OCI-LY7 (cell line): ENCODE measurements around the gene WDR5. TPM values are rescaled to one million over a fixed set of nuclear protein-coding genes. Genes with fewer than 3 reads are reported as not detected.

Experiments used
- BruUV-seq: library from RNA; stranded (reverse); fragments of 400-500 nt; replicated peaks from 2 replicates; lab custom pipeline; 2021; lab: Mats Ljungman, UMichigan
- CTCF ChIA-PET: fragments of 300-600 bp; sonication (Branson Sonifier 250); formaldehyde crosslinking; loops from one replicate; lab custom pipeline; 2022; ENCODE audit warnings: antibody characterized with exemption; ENCODE audit not compliant: unreplicated experiment; lab: Charles Lee
- POLR2A ChIA-PET: fragments of 300-600 bp; sonication (Branson Sonifier 250); formaldehyde crosslinking; loops from one replicate; lab custom pipeline; 2022; ENCODE audit warnings: antibody characterized with exemption; lab: Charles Lee
- DNase-seq: peaks from one replicate; pipeline ENCODE4 v3.0.0-alpha.2; 2015; ENCODE audit warnings: low spot score
- H2AFZ ChIP-seq: fragments of 200-600 bp; sonication (generic), shearing (Covaris generic); 2 replicates; pipeline ENCODE4 v1.6.1; 2014; ENCODE audit warnings: mild to moderate bottlenecking, antibody characterized with exemption, low read length, moderate library complexity
- H3K27ac ChIP-seq: fragments of 200-600 bp; sonication (generic); 2 replicates; pipeline ENCODE4 v1.5.1; 2014; ENCODE audit warnings: mixed run types, low read depth, mild to moderate bottlenecking, moderate library complexity, low read length, inconsistent platforms; ENCODE audit not compliant: poor library complexity, severe bottlenecking
- H3K36me3 ChIP-seq: fragments of 200-600 bp; sonication (generic); 2 replicates; pipeline ENCODE4 v1.6.1; 2014; ENCODE audit warnings: mild to moderate bottlenecking, antibody characterized with exemption, low read length, moderate library complexity, mixed read lengths; ENCODE audit not compliant: insufficient read depth
- H3K4me1 ChIP-seq: fragments of 200-600 bp; sonication (generic); 2 replicates; pipeline ENCODE4 v1.5.1; 2014; ENCODE audit warnings: mild to moderate bottlenecking, low read length; ENCODE audit not compliant: insufficient read depth, poor library complexity, severe bottlenecking
- H3K4me2 ChIP-seq: fragments of 200-600 bp; sonication (generic); 2 replicates; pipeline ENCODE4 v1.6.1; 2014; ENCODE audit warnings: mild to moderate bottlenecking, low read length
- H3K4me3 ChIP-seq: fragments of 200-600 bp; sonication (generic); 2 replicates; pipeline ENCODE4 v1.5.1; 2014; ENCODE audit warnings: mild to moderate bottlenecking, low read depth, low read length; ENCODE audit not compliant: poor library complexity, severe bottlenecking
- H3K79me2 ChIP-seq: fragments of 200-600 bp; sonication (generic); 2 replicates; pipeline ENCODE4 v1.6.1; 2016; ENCODE audit warnings: low read depth, mild to moderate bottlenecking, low read length, moderate library complexity, mixed read lengths; ENCODE audit not compliant: insufficient read depth
- H3K9me2 ChIP-seq: fragments of 200-600 bp; sonication (generic); 2 replicates; pipeline ENCODE4 v1.6.1; 2016; ENCODE audit warnings: mild to moderate bottlenecking, low read length, mixed read lengths; ENCODE audit not compliant: insufficient read depth
- H3K9me3 ChIP-seq: fragments of 200-600 bp; sonication (generic); 2 replicates; pipeline ENCODE4 v1.6.1; 2014; ENCODE audit warnings: mild to moderate bottlenecking, mixed run types, low read length, mixed read lengths
- H4K20me1 ChIP-seq: fragments of 200-600 bp; sonication (generic); 2 replicates; pipeline ENCODE4 v1.6.1; 2014; ENCODE audit warnings: mild to moderate bottlenecking, antibody characterized with exemption, low read length, moderate library complexity, mixed read lengths; ENCODE audit not compliant: insufficient read depth
- CTCF ChIP-seq: fragments of 200-600 bp; sonication (generic); conservative IDR thresholded peaks from 2 replicates; pipeline ENCODE4 v1.5.1; 2014; ENCODE audit warnings: mild to moderate bottlenecking, antibody characterized with exemption, low read length, moderate library complexity, mixed read lengths
- EZH2phosphoT487 ChIP-seq: fragments of 200-600 bp; sonication (generic); IDR thresholded peaks from 2 replicates; pipeline ENCODE4 v1.6.1; 2018; ENCODE audit warnings: low read depth, borderline replicate concordance, mild to moderate bottlenecking, mixed run types, antibody characterized with exemption, low read length, moderate library complexity, mixed read lengths
- intact Hi-C: fragments of 100-400 bp; cut with micrococcal nuclease; formaldehyde crosslinking; loops from one replicate; pipeline ENCODE4 v1.10.0; 2022; ENCODE audit not compliant: unreplicated experiment
- total RNA-seq, 2 experiments: library from RNA; depleted of rRNA in 1 of 2; stranded (reverse); fragments of >200 nt in 1 of 2; shearing (Covaris generic) in 1 of 2; gene quantifications; 2 replicates each; pipeline ENCODE4 v1.2.3, GENCODE V29; 2014 to 2022

WDR5 gene
- total RNA-seq, 2 experiments from 2014 or later = 32.5 to 44.6 TPM

- H3K27ac ChIP-seq = no peak overlapping the region
- H3K79me2 ChIP-seq = no peaks in the 10 kb centered on the region
- no peak for DNase-seq
- no TSS peak for BruUV-seq
- ChIA-PET CTCF (no interaction called here), POLR2A (no interaction called here)
- no peaks in the 10 kb centered on the region for H3K9me3 ChIP-seq
- H3K36me3 ChIP-seq = no peaks in the 10 kb centered on the region
- H4K20me1 ChIP-seq = no peaks in the 10 kb centered on the region
- TF ChIP-seq CTCF = no peak
- TF ChIP-seq EZH2phosphoT487 = no peak
- no peaks in the 10 kb centered on the region for H3K9me2 ChIP-seq
- no peak overlapping the region for H2AFZ ChIP-seq
- H3K4me3 ChIP-seq = no peak overlapping the region
- no peak overlapping the region for H3K4me2 ChIP-seq
- intact Hi-C loops = no loop called here
- H3K4me1 ChIP-seq = peaks cover 16% of the 10 kb centered on the region
Measured at GRCh38 chr9:134178768-134179551, 43.1 kb downstream of the WDR5 start.

- no peaks in the 10 kb centered on the region for H3K9me2 ChIP-seq
- DNase-seq = no peak
- H3K79me2 ChIP-seq = no peaks in the 10 kb centered on the region
- intact Hi-C loops = no loop called here
- H3K27ac ChIP-seq = no peak overlapping the region
- POLR2A ChIA-PET = no interaction called here
- CTCF ChIA-PET = no interaction called here
- TF ChIP-seq EZH2phosphoT487 (no peak), CTCF (no peak)
- no peak overlapping the region for H3K4me2 ChIP-seq
- H3K4me1 ChIP-seq = peaks cover 10% of the 10 kb centered on the region
- H4K20me1 ChIP-seq = no peaks in the 10 kb centered on the region
- H3K9me3 ChIP-seq = no peaks in the 10 kb centered on the region
- H2AFZ ChIP-seq = no peak overlapping the region
- no peaks in the 10 kb centered on the region for H3K36me3 ChIP-seq
- no TSS peak for BruUV-seq
- H3K4me3 ChIP-seq = no peak overlapping the region
Measured at GRCh38 chr9:134179595-134179917, 43.7 kb downstream of the WDR5 start.
